RWPE1 (cell line): Measurements from ENCODE around the gene MSH3.
A peak's percentile ranks its signal among the peaks of the same experiment; 100 is the strongest.
"Not testable (repeated sequence)": the region's sequence is repeated elsewhere in the genome, so short reads cannot be mapped to it uniquely, and the experiment has no call there.

Experiments used
- CTCF ChIA-PET: fragments of 350-600 bp; sonication (Branson Sonifier 250); formaldehyde crosslinking; extraction: SDS; loops from one replicate; lab custom pipeline; 2021; lab: Yijun Ruan, JAX
- POLR2A ChIA-PET: fragments of 400-600 bp; formaldehyde crosslinking; extraction: SDS; loops from one replicate; lab custom pipeline; 2020; ENCODE audit warnings: antibody characterized with exemption; ENCODE audit not compliant: low non-redundant PET; lab: Yijun Ruan, JAX
- DNase-seq: peaks from one replicate; pipeline ENCODE4 v3.0.0; 2012; ENCODE audit warnings: low spot score
- H3K27ac ChIP-seq: fragments of 450-650 bp; 2 replicates; pipeline ENCODE4 v1.5.1; 2017
- TF ChIP-seq, protein P1 (sequence below): fragments of 450-650 bp; conservative IDR thresholded peaks from 2 replicates; pipeline ENCODE4 v1.5.1; 2017; ENCODE audit warnings: low read depth, mild to moderate bottlenecking

Gene MSH3

DNA sequence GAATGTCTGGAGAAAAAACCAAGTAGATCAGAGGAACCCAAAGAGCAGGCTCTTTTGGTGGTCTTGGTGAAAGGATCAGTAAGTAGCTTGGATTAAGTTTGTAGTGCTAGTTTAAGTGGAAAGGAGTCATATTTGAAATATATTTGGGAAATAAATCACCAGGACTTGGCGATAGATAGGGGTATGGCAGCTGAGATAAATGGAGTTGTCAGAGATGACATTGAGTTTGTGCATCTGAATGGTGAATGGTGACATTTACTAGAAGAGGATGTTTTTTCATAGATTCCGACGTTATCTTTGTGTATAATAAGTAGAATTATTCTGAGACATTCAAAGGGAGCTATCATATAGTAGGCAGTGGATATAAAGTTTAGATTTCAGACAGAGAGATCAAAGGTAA, 162.1 kb downstream of the MSH3 start:
- TF ChIP-seq, protein P1, sequence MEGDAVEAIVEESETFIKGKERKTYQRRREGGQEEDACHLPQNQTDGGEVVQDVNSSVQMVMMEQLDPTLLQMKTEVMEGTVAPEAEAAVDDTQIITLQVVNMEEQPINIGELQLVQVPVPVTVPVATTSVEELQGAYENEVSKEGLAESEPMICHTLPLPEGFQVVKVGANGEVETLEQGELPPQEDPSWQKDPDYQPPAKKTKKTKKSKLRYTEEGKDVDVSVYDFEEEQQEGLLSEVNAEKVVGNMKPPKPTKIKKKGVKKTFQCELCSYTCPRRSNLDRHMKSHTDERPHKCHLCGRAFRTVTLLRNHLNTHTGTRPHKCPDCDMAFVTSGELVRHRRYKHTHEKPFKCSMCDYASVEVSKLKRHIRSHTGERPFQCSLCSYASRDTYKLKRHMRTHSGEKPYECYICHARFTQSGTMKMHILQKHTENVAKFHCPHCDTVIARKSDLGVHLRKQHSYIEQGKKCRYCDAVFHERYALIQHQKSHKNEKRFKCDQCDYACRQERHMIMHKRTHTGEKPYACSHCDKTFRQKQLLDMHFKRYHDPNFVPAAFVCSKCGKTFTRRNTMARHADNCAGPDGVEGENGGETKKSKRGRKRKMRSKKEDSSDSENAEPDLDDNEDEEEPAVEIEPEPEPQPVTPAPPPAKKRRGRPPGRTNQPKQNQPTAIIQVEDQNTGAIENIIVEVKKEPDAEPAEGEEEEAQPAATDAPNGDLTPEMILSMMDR = no peak
- ChIA-PET POLR2A (no interaction called here), CTCF (interaction anchor here (0.5 to 0.7 kb wide), 2 partner anchors 116 to 199 kb away, joined by 3 read pairs; no protein-coding TSS in a partner anchor)
- DNase-seq = no peak
- H3K27ac ChIP-seq = no peak overlapping the region

DNA sequence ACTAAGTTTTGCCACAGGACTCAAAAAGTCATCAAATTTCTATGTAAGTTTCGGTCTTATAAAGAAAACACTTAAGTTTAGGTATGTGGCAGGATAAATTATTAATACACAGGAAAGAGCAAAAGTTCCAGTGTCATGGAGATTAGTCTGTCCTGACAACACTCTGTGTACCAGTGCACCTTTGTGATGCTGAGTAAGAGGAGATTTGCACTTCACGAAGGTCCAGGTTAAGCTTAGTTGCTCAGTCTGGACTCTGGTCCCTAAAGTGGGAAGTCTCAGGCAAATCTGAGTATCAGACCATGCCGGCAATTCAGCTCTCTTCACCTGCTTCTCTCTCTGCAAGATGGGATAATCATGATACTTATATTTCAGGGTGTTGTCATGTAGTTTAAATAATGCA, 166.2 kb downstream of the MSH3 start:
- ChIA-PET POLR2A (no interaction called here), CTCF (no interaction called here)
- TF ChIP-seq, protein P1 = no peak
- DNase-seq = no peak
- no peak overlapping the region for H3K27ac ChIP-seq

- ChIA-PET POLR2A (no interaction called here), CTCF (no interaction called here)
Observed at GRCh38 chr5:80822640-80823039, 168.2 kb downstream of the MSH3 start.

DNA sequence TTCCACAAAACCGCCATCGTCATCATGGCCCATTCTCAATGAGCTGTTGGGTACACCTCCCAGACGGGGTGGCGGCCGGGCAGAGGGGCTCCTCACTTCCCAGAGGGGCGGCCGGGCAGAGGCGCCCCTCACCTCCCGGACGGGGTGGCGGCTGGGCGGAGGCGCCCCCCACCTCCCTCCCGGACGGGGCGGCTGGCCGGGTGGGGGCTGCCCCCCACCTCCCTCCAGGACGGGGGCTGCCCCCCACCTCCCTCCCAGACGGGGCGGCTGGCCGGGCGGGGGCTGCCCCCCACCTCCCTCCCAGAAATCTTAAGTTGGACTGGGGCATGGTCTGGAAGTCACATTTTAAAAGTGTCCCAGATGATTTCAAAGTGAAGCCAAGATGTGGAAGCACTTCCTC, 169.7 kb downstream of the MSH3 start:
- CTCF ChIA-PET, POLR2A ChIA-PET, H3K27ac ChIP-seq, DNase-seq: not testable (repeated sequence)

More at GRCh38 chr5:80822640-80823039, 168.2 kb downstream of the MSH3 start:
- DNase-seq = peak; percentile 10
- no peak overlapping the region for H3K27ac ChIP-seq
- TF ChIP-seq, protein P1 = no peak

DNA sequence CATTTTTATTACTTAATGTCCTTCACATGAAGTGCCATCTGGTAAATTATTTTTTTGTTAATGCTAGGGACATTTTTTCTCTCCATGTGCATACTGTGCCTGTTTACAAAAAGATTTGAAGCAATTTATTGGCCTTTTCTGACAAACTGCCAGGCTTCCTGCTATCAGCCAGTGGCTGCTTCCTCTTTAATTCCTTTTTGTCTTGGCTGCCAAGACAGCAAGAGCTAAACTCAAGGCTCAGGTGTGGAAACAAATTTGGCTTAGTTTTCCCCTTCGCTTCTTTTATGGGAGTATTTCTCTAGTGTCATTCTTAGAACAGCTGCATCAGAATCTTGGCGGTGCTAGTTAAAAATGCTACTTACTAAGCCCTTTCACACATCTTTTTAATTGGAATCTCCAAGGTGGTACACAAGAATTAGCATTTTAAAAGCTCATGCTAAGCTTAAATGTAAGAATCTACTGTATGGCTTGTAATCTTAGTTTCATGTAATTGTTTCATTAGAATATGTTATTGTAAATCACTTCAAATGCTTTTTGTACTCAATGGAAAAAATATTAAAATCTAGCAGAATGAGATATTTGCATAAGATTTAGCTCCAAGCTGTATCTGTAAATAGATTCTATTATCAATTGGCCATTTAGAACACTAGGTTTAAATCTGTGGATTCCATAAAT, 171.5 kb downstream of the MSH3 start:
- ChIA-PET CTCF (interaction anchor here (0.5 to 0.7 kb wide), 2 partner anchors 21 to 25 kb away, joined by 3 to 6 read pairs; no protein-coding TSS in a partner anchor), POLR2A (no interaction called here)
- TF ChIP-seq, protein P1 = no peak
- no peak for DNase-seq
- no peak overlapping the region for H3K27ac ChIP-seq

GRCh38 chr5:80834710-80835109, 180.3 kb downstream of the MSH3 start:
- CTCF ChIA-PET = interaction anchor here (0.5 kb wide), 1 partner anchor 48 kb away, joined by 3 read pairs; no protein-coding TSS in a partner anchor
- POLR2A ChIA-PET = no interaction called here
- DNase-seq = no peak
- TF ChIP-seq, protein P1 = no peak
- H3K27ac ChIP-seq = no peak overlapping the region

GRCh38 chr5:80835128-80835527, 180.7 kb downstream of the MSH3 start:
- ChIA-PET POLR2A (no interaction called here), CTCF (no interaction called here)
- no peak for DNase-seq
- TF ChIP-seq, protein P1 = no peak
- no peak overlapping the region for H3K27ac ChIP-seq
